ENCODE results near the gene PTCSC3. TPM values are rescaled to one million over a fixed set of nuclear protein-coding genes. Genes with fewer than 3 reads are reported as not detected.

Gene PTCSC3
- total RNA-seq, 2 donors from 2014 or later = not detected

- DNase-seq (ENCODE audit: low spot score) = no peak
- intact Hi-C loops (cut with DNase I) = no loop called here
- Histone ChIP-seq H3K27me3 (replicated peaks; ENCODE audit: insufficient read depth) (no peaks in the 10 kb centered on the region), H3K36me3 (no peaks in the 10 kb centered on the region), H3K27ac (no peak overlapping the region), H3K4me1 (replicated peaks) (no peaks in the 10 kb centered on the region), H3K4me3 (no peak overlapping the region), H3K9me3 (no peaks in the 10 kb centered on the region)
- TF ChIP-seq POLR2AphosphoS5 (IDR thresholded peaks at IDR 0.05) (no peak), POLR2A (IDR thresholded peaks at IDR 0.05) (no peak)
- 93% methylated on average over 5 of the region's 5 CpGs for WGBS
Measured at GRCh38 chr14:36181417-36181816, 4.9 kb upstream of the PTCSC3 start.

- Histone ChIP-seq H3K9me3 (no peaks in the 10 kb centered on the region), H3K4me3 (no peak overlapping the region), H3K36me3 (no peaks in the 10 kb centered on the region), H3K27ac (no peak overlapping the region), H3K4me1 (replicated peaks) (no peaks in the 10 kb centered on the region), H3K27me3 (replicated peaks; ENCODE audit: insufficient read depth) (no peaks in the 10 kb centered on the region)
- no peak for TF ChIP-seq CTCF (IDR thresholded peaks at IDR 0.05)
- no peak for TF ChIP-seq POLR2AphosphoS5 (IDR thresholded peaks at IDR 0.05)
- no peak for TF ChIP-seq POLR2A (IDR thresholded peaks at IDR 0.05)
- intact Hi-C loops (cut with DNase I) = no loop called here
- no peak for DNase-seq (ENCODE audit: low spot score)
- 71% methylated on average over 1 of the region's 1 CpG for WGBS
Measured at GRCh38 chr14:36177489-36177888, 967 bp upstream of the PTCSC3 start.

- Histone ChIP-seq H3K27ac (no peak overlapping the region), H3K36me3 (no peaks in the 10 kb centered on the region), H3K4me1 (replicated peaks) (no peaks in the 10 kb centered on the region), H3K4me3 (no peak overlapping the region), H3K9me3 (no peaks in the 10 kb centered on the region), H3K27me3 (replicated peaks; ENCODE audit: insufficient read depth) (no peaks in the 10 kb centered on the region)
- no peak for DNase-seq (ENCODE audit: low spot score)
- TF ChIP-seq POLR2AphosphoS5 (IDR thresholded peaks at IDR 0.05) (no peak), POLR2A (IDR thresholded peaks at IDR 0.05) (no peak), CTCF (IDR thresholded peaks at IDR 0.05) (no peak)
- intact Hi-C loops (cut with DNase I) = no loop called here
- 85% methylated on average over 5 of the region's 5 CpGs for WGBS
Measured at GRCh38 chr14:36174767-36175424, 1.6 kb downstream of the PTCSC3 start.

- Histone ChIP-seq H3K27me3 (replicated peaks; ENCODE audit: insufficient read depth) (no peaks in the 10 kb centered on the region), H3K36me3 (no peaks in the 10 kb centered on the region), H3K4me1 (replicated peaks) (no peaks in the 10 kb centered on the region), H3K9me3 (no peaks in the 10 kb centered on the region), H3K27ac (no peak overlapping the region), H3K4me3 (no peak overlapping the region)
- 70% methylated on average over 1 of the region's 1 CpG for WGBS
- TF ChIP-seq POLR2A (IDR thresholded peaks at IDR 0.05) (no peak), POLR2AphosphoS5 (IDR thresholded peaks at IDR 0.05) (no peak), CTCF (IDR thresholded peaks at IDR 0.05) (no peak)
- intact Hi-C loops (cut with DNase I) = no loop called here
- DNase-seq (ENCODE audit: low spot score) = no peak
Measured at GRCh38 chr14:36173161-36173560, 3.4 kb downstream of the PTCSC3 start.

GRCh38 chr14:36171607-36172006 is 4.9 kb downstream of the PTCSC3 start:
- Histone ChIP-seq H3K9me3 (no peaks in the 10 kb centered on the region), H3K27me3 (replicated peaks; ENCODE audit: insufficient read depth) (no peaks in the 10 kb centered on the region), H3K36me3 (no peaks in the 10 kb centered on the region), H3K27ac (no peak overlapping the region), H3K4me1 (replicated peaks) (no peaks in the 10 kb centered on the region), H3K4me3 (no peak overlapping the region)
- intact Hi-C loops (cut with DNase I) = no loop called here
- TF ChIP-seq POLR2AphosphoS5 (IDR thresholded peaks at IDR 0.05) = no peak
- no peak for TF ChIP-seq POLR2A (IDR thresholded peaks at IDR 0.05)
- no peak for TF ChIP-seq CTCF (IDR thresholded peaks at IDR 0.05)
- no peak for DNase-seq (ENCODE audit: low spot score)
- 12% methylated on average over 3 of the region's 3 CpGs for WGBS

All from prostate gland (tissue), 2 donors.